ENCODE results near the gene CTIF. TPM values are rescaled to one million over a fixed set of nuclear protein-coding genes. Genes with fewer than 3 reads are reported as not detected.

Gene CTIF
- total and polyA plus RNA-seq, 4 experiments from 2014 or later: 5.2 to 6.5 TPM; not detected in 2

GRCh38 chr18:48569139-48569914 is 30.5 kb downstream of the CTIF start:
- Mint-ChIP-seq H3K4me1 (no peaks in the 10 kb centered on the region), H3K27me3 (peaks cover 2 to 5% of the 10 kb centered on the region in 2 donors), H3K36me3 (no peaks in the 10 kb centered on the region), H3K27ac (no peak overlapping the region), H3K4me3 (no peak overlapping the region), H3K9me3 (peaks cover 0 to 5% (median 0%) of the 10 kb centered on the region in 8 donors)
- Histone ChIP-seq H3K27me3 (ENCODE audit: insufficient read depth, low read length) (no peaks in the 10 kb centered on the region), H3K27ac (ENCODE audit: low read depth, low read length) (no peak overlapping the region), H3K9me3 (ENCODE audit: control insufficient read depth in 1 of 2, low read length in 2 of 2) (no peaks in the 10 kb centered on the region), H3K4me3 (ENCODE audit: low read length in 2 of 2) (no peak overlapping the region), H3K4me1 (ENCODE audit: insufficient read depth, low read length) (no peaks in the 10 kb centered on the region), H3K36me3 (ENCODE audit: insufficient read depth, low read length) (no peaks in the 10 kb centered on the region)
- intact Hi-C loops (cut with micrococcal nuclease): no loop called here
- ChIA-PET POLR2A (ENCODE audit: partially characterized antibody) (no interaction called here), CTCF (ENCODE audit: partially characterized antibody) (no interaction called here)
- no peak for DNase-seq

- ChIA-PET CTCF (ENCODE audit: partially characterized antibody) (no interaction called here), POLR2A (ENCODE audit: partially characterized antibody) (no interaction called here)
- Mint-ChIP-seq H3K9me3 (peaks cover 0 to 5% (median 0%) of the 10 kb centered on the region in 8 donors), H3K36me3 (no peaks in the 10 kb centered on the region), H3K4me1 (no peaks in the 10 kb centered on the region), H3K27me3 (peaks cover 2 to 5% of the 10 kb centered on the region in 2 donors), H3K4me3 (no peak overlapping the region), H3K27ac (no peak overlapping the region)
- Histone ChIP-seq H3K27me3 (ENCODE audit: insufficient read depth, low read length) (no peaks in the 10 kb centered on the region), H3K4me3 (ENCODE audit: low read length in 2 of 2) (no peak overlapping the region), H3K9me3 (ENCODE audit: control insufficient read depth in 1 of 2, low read length in 2 of 2) (no peaks in the 10 kb centered on the region), H3K4me1 (ENCODE audit: insufficient read depth, low read length) (no peaks in the 10 kb centered on the region), H3K27ac (ENCODE audit: low read depth, low read length) (no peak overlapping the region), H3K36me3 (ENCODE audit: insufficient read depth, low read length) (no peaks in the 10 kb centered on the region)
- intact Hi-C loops (cut with micrococcal nuclease): no loop called here
- no peak for DNase-seq
Measured at GRCh38 chr18:48569915-48570264, 31.1 kb downstream of the CTIF start.

- ChIA-PET CTCF (ENCODE audit: partially characterized antibody) (no interaction called here), POLR2A (ENCODE audit: partially characterized antibody) (no interaction called here)
Measured at GRCh38 chr18:48570313-48570712, 31.5 kb downstream of the CTIF start.

GRCh38 chr18:48571639-48572384 is 33.0 kb downstream of the CTIF start:
- H3K36me3 Mint-ChIP-seq: no peaks in the 10 kb centered on the region
- ChIA-PET CTCF (ENCODE audit: partially characterized antibody) (no interaction called here), POLR2A (ENCODE audit: partially characterized antibody) (no interaction called here)
- peaks cover 2 to 4% of the 10 kb centered on the region in 2 donors for H3K27me3 Mint-ChIP-seq
- no peaks in the 10 kb centered on the region for H3K9me3 ChIP-seq (ENCODE audit: control insufficient read depth in 1 of 2, low read length in 2 of 2)
- H3K27ac Mint-ChIP-seq: no peak overlapping the region
- H3K4me3 Mint-ChIP-seq: no peak overlapping the region
- H3K36me3 ChIP-seq (ENCODE audit: insufficient read depth, low read length): no peaks in the 10 kb centered on the region
- no peaks in the 10 kb centered on the region for H3K4me1 Mint-ChIP-seq
- H3K27me3 ChIP-seq (ENCODE audit: insufficient read depth, low read length): no peaks in the 10 kb centered on the region
- DNase-seq: no peak
- H3K9me3 Mint-ChIP-seq: peaks cover 0 to 8% (median 0%) of the 10 kb centered on the region in 8 donors
- H3K27ac ChIP-seq (ENCODE audit: low read depth, low read length): no peak overlapping the region
- H3K4me3 ChIP-seq (ENCODE audit: low read length in 2 of 2): no peak overlapping the region
- intact Hi-C loops (cut with micrococcal nuclease): no loop called here
- no peaks in the 10 kb centered on the region for H3K4me1 ChIP-seq (ENCODE audit: insufficient read depth, low read length)

More at GRCh38 chr18:48570313-48570712, 31.5 kb downstream of the CTIF start:
- no peak overlapping the region for H3K27ac Mint-ChIP-seq
- H3K27me3 Mint-ChIP-seq: peaks cover 2 to 5% of the 10 kb centered on the region in 2 donors
- H3K4me1 Mint-ChIP-seq: no peaks in the 10 kb centered on the region
- H3K4me3 Mint-ChIP-seq: no peak overlapping the region
- H3K4me3 ChIP-seq (ENCODE audit: low read length in 2 of 2): no peak overlapping the region
- DNase-seq: no peak
- no peak overlapping the region for H3K27ac ChIP-seq (ENCODE audit: low read depth, low read length)
- peaks cover 0 to 5% (median 0%) of the 10 kb centered on the region in 8 donors for H3K9me3 Mint-ChIP-seq
- H3K27me3 ChIP-seq (ENCODE audit: insufficient read depth, low read length): no peaks in the 10 kb centered on the region
- no peaks in the 10 kb centered on the region for H3K9me3 ChIP-seq (ENCODE audit: control insufficient read depth in 1 of 2, low read length in 2 of 2)
- intact Hi-C loops (cut with micrococcal nuclease): no loop called here
- no peaks in the 10 kb centered on the region for H3K4me1 ChIP-seq (ENCODE audit: insufficient read depth, low read length)
- H3K36me3 ChIP-seq (ENCODE audit: insufficient read depth, low read length): no peaks in the 10 kb centered on the region
- H3K36me3 Mint-ChIP-seq: no peaks in the 10 kb centered on the region

GRCh38 chr18:48572402-48573126 is 33.7 kb downstream of the CTIF start:
- Histone ChIP-seq H3K36me3 (ENCODE audit: insufficient read depth, low read length) (no peaks in the 10 kb centered on the region), H3K4me1 (ENCODE audit: insufficient read depth, low read length) (no peaks in the 10 kb centered on the region), H3K9me3 (ENCODE audit: control insufficient read depth in 1 of 2, low read length in 2 of 2) (no peaks in the 10 kb centered on the region), H3K27me3 (ENCODE audit: insufficient read depth, low read length) (no peaks in the 10 kb centered on the region), H3K27ac (ENCODE audit: low read depth, low read length) (no peak overlapping the region), H3K4me3 (ENCODE audit: low read length in 2 of 2) (no peak overlapping the region)
- no peaks in the 10 kb centered on the region for H3K36me3 Mint-ChIP-seq
- POLR2A ChIA-PET (ENCODE audit: partially characterized antibody): no interaction called here
- H3K4me1 Mint-ChIP-seq: no peaks in the 10 kb centered on the region
- intact Hi-C loops (cut with micrococcal nuclease): no loop called here
- peaks cover 0 to 9% (median under 1%) of the 10 kb centered on the region in 8 donors for H3K9me3 Mint-ChIP-seq
- H3K27ac Mint-ChIP-seq: no peak overlapping the region
- CTCF ChIA-PET (ENCODE audit: partially characterized antibody): no interaction called here
- H3K4me3 Mint-ChIP-seq: no peak overlapping the region
- no peak for DNase-seq
- peaks cover 2 to 4% of the 10 kb centered on the region in 2 donors for H3K27me3 Mint-ChIP-seq

- peaks cover 0 to 4% of the 10 kb centered on the region in 2 donors for H3K27me3 Mint-ChIP-seq
- DNase-seq: no peak
- H3K27ac Mint-ChIP-seq: no peak overlapping the region
- H3K4me1 ChIP-seq (ENCODE audit: insufficient read depth, low read length): no peaks in the 10 kb centered on the region
- H3K9me3 Mint-ChIP-seq: peaks cover 0 to 8% (median 5%) of the 10 kb centered on the region in 8 donors
- H3K27ac ChIP-seq (ENCODE audit: low read depth, low read length): no peak overlapping the region
- intact Hi-C loops (cut with micrococcal nuclease): no loop called here
- CTCF ChIA-PET (ENCODE audit: partially characterized antibody): no interaction called here
- H3K9me3 ChIP-seq (ENCODE audit: control insufficient read depth in 1 of 2, low read length in 2 of 2): no peaks in the 10 kb centered on the region
- no peak overlapping the region for H3K4me3 Mint-ChIP-seq
- H3K4me3 ChIP-seq (ENCODE audit: low read length in 2 of 2): no peak overlapping the region
- peaks cover 0 to 4% of the 10 kb centered on the region in 2 donors for H3K36me3 Mint-ChIP-seq
- POLR2A ChIA-PET (ENCODE audit: partially characterized antibody): no interaction called here
- no peaks in the 10 kb centered on the region for H3K27me3 ChIP-seq (ENCODE audit: insufficient read depth, low read length)
- H3K36me3 ChIP-seq (ENCODE audit: insufficient read depth, low read length): no peaks in the 10 kb centered on the region
- no peaks in the 10 kb centered on the region for H3K4me1 Mint-ChIP-seq
Measured at GRCh38 chr18:48573632-48574283, 34.9 kb downstream of the CTIF start.

Measured in CD4-positive, alpha-beta memory T cell (primary cell).